ENCODE measurements around the gene MSL3B.

The MSL3B gene

GRCh38 chr2:233822101-233822771 lies 46.0 kb downstream of the MSL3B start:
- no peak overlapping the region for H3K27ac ChIP-seq
- TF ChIP-seq CTCF (IDR thresholded peaks at IDR 0.05), result no peak
- H3K9me3 ChIP-seq, result no peaks in the 10 kb centered on the region
- WGBS, 3 donors, result 81 to 85% (median 84%) methylated on average over 19 to 21 of the region's 21 CpGs
- no peaks in the 10 kb centered on the region for H3K36me3 ChIP-seq (ENCODE audit: insufficient read depth in 1 of 2, low read depth in 1 of 2)
- peaks cover 0 to 3% (median 0%) of the 10 kb centered on the region in 3 donors for H3K27me3 ChIP-seq (ENCODE audit: insufficient read depth in 3 of 3, low read length in 2 of 3)
- H3K4me3 ChIP-seq, result no peak overlapping the region
- ATAC-seq (no peak), DNase-seq (no peak)
- intact Hi-C loops (cut with DNase I), result no loop called here
- H3K4me1 ChIP-seq, result no peaks in the 10 kb centered on the region

GRCh38 chr2:233821709-233822100 lies 46.5 kb downstream of the MSL3B start:
- no peaks in the 10 kb centered on the region for H3K4me1 ChIP-seq
- H3K9me3 ChIP-seq, result no peaks in the 10 kb centered on the region
- intact Hi-C loops (cut with DNase I), result no loop called here
- peaks cover 0 to 4% (median 0%) of the 10 kb centered on the region in 3 donors for H3K27me3 ChIP-seq (ENCODE audit: insufficient read depth in 3 of 3, low read length in 2 of 3)
- no peak for TF ChIP-seq CTCF (IDR thresholded peaks at IDR 0.05)
- DNase-seq (no peak), ATAC-seq (no peak)
- H3K27ac ChIP-seq, result no peak overlapping the region
- no peaks in the 10 kb centered on the region for H3K36me3 ChIP-seq (ENCODE audit: insufficient read depth in 1 of 2, low read depth in 1 of 2)
- no peak overlapping the region for H3K4me3 ChIP-seq
- WGBS, 3 donors, result 87 to 91% (median 90%) methylated on average over 8 of the region's 8 CpGs

- no peak for TF ChIP-seq CTCF (IDR thresholded peaks at IDR 0.05)
- no peaks in the 10 kb centered on the region for H3K4me1 ChIP-seq
- peaks cover 0 to 4% (median 0%) of the 10 kb centered on the region in 3 donors for H3K27me3 ChIP-seq (ENCODE audit: insufficient read depth in 3 of 3, low read length in 2 of 3)
- H3K4me3 ChIP-seq, result no peak overlapping the region
- ATAC-seq, result no peak
- no peak for DNase-seq
- intact Hi-C loops (cut with DNase I), result no loop called here
- no peaks in the 10 kb centered on the region for H3K36me3 ChIP-seq (ENCODE audit: insufficient read depth in 1 of 2, low read depth in 1 of 2)
- no peaks in the 10 kb centered on the region for H3K9me3 ChIP-seq
- WGBS, 3 donors, result 80 to 90% (median 84%) methylated on average over 3 of the region's 3 CpGs
- H3K27ac ChIP-seq, result no peak overlapping the region
These were observed 47.0 kb downstream of the MSL3B start for GRCh38 chr2:233821196-233821595.

- DNase-seq, result no peak
- intact Hi-C loops (cut with DNase I), result no loop called here
- ATAC-seq, result no peak
- Histone ChIP-seq H3K9me3 (no peaks in the 10 kb centered on the region), H3K36me3 (ENCODE audit: insufficient read depth in 1 of 2, low read depth in 1 of 2) (no peaks in the 10 kb centered on the region), H3K4me3 (no peak overlapping the region), H3K27me3 (ENCODE audit: insufficient read depth in 3 of 3, low read length in 2 of 3) (peaks cover 0 to 4% (median 0%) of the 10 kb centered on the region in 3 donors), H3K4me1 (no peaks in the 10 kb centered on the region), H3K27ac (no peak overlapping the region)
- 64 to 76% (median 69%) methylated on average over 6 of the region's 6 CpGs for WGBS, 3 donors
- no peak for TF ChIP-seq CTCF (IDR thresholded peaks at IDR 0.05)
These were observed 47.4 kb downstream of the MSL3B start for GRCh38 chr2:233820774-233821105.

All from psoas muscle (tissue), 7 donors.